NCI-H526 treated with DMSO at 0.1 percent for 48 hours (cell line): ENCODE measurements around the gene KLF1.
"Not testable (repeated sequence)": the region's sequence is repeated elsewhere in the genome, so short reads cannot be mapped to it uniquely, and the experiment has no call there.

Experiments
- DNase-seq: peaks from one replicate; lab custom pipeline; 2025; lab: John Stamatoyannopoulos, UW

Gene KLF1

GRCh38 chr19:12886969-12887747, at the start of gene KLF1:
KLF1 (minus strand) TSS chr19:12887201; CDS start chr19:12887140, 61 bp downstream.
- DNase-seq = no peak

- no peak for DNase-seq
Observed at GRCh38 chr19:12936582-12936981, 49.6 kb upstream of the KLF1 start.

GRCh38 chr19:12935071-12935470, 48.1 kb upstream of the KLF1 start:
- DNase-seq = no peak

- peak; percentile 52 for DNase-seq
Observed at GRCh38 chr19:12933287-12934072, 46.5 kb upstream of the KLF1 start, which contains the start of gene FARSA. FARSA (minus strand) TSS chr19:12933711; CDS start chr19:12933696, 15 bp downstream.

GRCh38 chr19:12932392-12933286, 45.6 kb upstream of the KLF1 start:
- no peak for DNase-seq

GRCh38 chr19:12930002-12930645, 43.1 kb upstream of the KLF1 start:
- no peak for DNase-seq

GRCh38 chr19:12924621-12925310, 37.8 kb upstream of the KLF1 start:
- no peak for DNase-seq

GRCh38 chr19:12922959-12923358, 36.0 kb upstream of the KLF1 start:
- DNase-seq = no peak

- no peak for DNase-seq
Observed at GRCh38 chr19:12921047-12921446, 34.0 kb upstream of the KLF1 start.

GRCh38 chr19:12918253-12918652, 31.3 kb upstream of the KLF1 start:
- no peak for DNase-seq

- not testable (repeated sequence) for DNase-seq
Observed at GRCh38 chr19:12915860-12916259, 28.9 kb upstream of the KLF1 start.

- no peak for DNase-seq
Observed at GRCh38 chr19:12913851-12914690, 27.1 kb upstream of the KLF1 start.

GRCh38 chr19:12913011-12913561, 26.1 kb upstream of the KLF1 start:
- DNase-seq = peak; percentile 1

- no peak for DNase-seq
Observed at GRCh38 chr19:12912571-12912970, 25.6 kb upstream of the KLF1 start.

GRCh38 chr19:12907166-12907565, 20.2 kb upstream of the KLF1 start:
- no peak for DNase-seq

- no peak for DNase-seq
Observed at GRCh38 chr19:12899891-12900518, 13.0 kb upstream of the KLF1 start.

- DNase-seq = no peak
Observed at GRCh38 chr19:12896460-12896859, 9.5 kb upstream of the KLF1 start.

- DNase-seq = no peak
Observed at GRCh38 chr19:12893582-12893981, 6.6 kb upstream of the KLF1 start.

- no peak for DNase-seq
Observed at GRCh38 chr19:12891553-12892021, 4.6 kb upstream of the KLF1 start.
